HL-60 (cell line): ENCODE measurements around the gene CCDC187.

Source experiments
- POLR2AphosphoS5 ChIP-seq: IDR thresholded peaks from 2 replicates; pipeline ENCODE4 v1.6.1; 2012; ENCODE audit warnings: low read depth
- SPI1 ChIP-seq: IDR thresholded peaks from 2 replicates; pipeline ENCODE4 v1.6.1; 2012; ENCODE audit warnings: low read depth, mild to moderate bottlenecking, borderline replicate concordance
- TF ChIP-seq, protein P1 (sequence below): IDR thresholded peaks from one replicate; pipeline ENCODE4 v1.5.1; 2011; ENCODE audit warnings: low read length, control low read depth, inconsistent platforms; ENCODE audit not compliant: insufficient read depth

DNA sequence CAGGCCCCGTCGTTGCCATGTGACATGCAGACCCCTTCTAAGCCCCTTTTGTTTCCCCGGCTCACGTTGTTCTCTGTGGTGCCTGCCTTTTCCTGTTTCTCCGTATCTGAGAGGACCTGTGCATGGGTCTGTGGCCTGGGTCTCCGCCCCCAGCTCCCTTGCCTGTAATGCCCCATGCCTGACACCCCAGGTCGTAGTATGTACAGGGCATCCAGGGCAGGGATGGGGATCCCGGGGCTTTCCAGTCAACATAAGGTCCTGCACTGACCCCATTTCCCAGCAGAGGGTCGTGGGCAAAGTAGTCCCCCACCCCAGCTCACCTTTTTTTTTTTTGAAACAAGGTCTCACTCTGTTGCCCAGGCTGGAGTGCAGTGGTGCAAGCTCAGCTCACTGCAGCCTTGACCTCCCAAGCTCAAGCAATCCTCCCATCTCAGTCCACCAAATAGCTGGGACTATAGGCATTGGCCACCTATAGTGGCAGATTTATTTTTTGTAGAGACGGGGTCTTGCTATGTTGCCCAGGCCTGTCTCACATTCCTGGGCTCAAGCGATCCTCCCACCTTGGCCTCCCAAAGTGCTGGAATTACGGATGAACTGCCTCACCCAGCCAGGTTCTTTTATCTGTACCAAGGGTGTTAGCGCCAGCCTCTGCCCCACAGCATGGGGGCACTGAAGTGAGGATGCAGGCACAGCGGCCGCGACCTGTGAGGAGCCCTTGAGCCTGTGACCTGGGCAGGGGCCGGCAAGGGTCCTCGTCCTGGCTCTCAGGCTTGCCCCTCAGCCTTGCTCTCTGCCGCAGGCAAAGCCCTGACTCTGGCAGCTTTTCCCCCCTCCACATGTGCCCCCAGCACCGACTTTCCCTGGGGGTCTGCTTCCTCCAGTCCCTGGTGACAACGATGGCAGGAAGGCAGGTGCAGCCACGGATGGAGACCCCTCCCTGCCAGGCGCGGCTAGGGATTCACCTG lies 39.2 kb downstream of the CCDC187 start:
- TF ChIP-seq, protein P1, sequence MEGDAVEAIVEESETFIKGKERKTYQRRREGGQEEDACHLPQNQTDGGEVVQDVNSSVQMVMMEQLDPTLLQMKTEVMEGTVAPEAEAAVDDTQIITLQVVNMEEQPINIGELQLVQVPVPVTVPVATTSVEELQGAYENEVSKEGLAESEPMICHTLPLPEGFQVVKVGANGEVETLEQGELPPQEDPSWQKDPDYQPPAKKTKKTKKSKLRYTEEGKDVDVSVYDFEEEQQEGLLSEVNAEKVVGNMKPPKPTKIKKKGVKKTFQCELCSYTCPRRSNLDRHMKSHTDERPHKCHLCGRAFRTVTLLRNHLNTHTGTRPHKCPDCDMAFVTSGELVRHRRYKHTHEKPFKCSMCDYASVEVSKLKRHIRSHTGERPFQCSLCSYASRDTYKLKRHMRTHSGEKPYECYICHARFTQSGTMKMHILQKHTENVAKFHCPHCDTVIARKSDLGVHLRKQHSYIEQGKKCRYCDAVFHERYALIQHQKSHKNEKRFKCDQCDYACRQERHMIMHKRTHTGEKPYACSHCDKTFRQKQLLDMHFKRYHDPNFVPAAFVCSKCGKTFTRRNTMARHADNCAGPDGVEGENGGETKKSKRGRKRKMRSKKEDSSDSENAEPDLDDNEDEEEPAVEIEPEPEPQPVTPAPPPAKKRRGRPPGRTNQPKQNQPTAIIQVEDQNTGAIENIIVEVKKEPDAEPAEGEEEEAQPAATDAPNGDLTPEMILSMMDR, result no peak
- TF ChIP-seq SPI1 (no peak), POLR2AphosphoS5 (no peak)
